H9 (cell line): ENCODE measurements around the gene SNHG17. TPM values are rescaled to one million over a fixed set of nuclear protein-coding genes. Genes with fewer than 3 reads are reported as not detected.

Experiments
- DNase-seq: peaks from one replicate; pipeline ENCODE4 v3.0.0-alpha.2; 2017
- H2AFZ ChIP-seq: one replicate; pipeline ENCODE4 v1.6.1; 2013; ENCODE audit warnings: mild to moderate bottlenecking, low read length, control low read depth, moderate library complexity
- H2AK5ac ChIP-seq: 2 replicates; pipeline ENCODE4 v1.6.1; 2013; ENCODE audit warnings: low read length, control low read depth, mixed read lengths; ENCODE audit not compliant: insufficient read length
- H2BK120ac ChIP-seq: one replicate; pipeline ENCODE4 v1.6.1; 2013; ENCODE audit warnings: low read depth, mild to moderate bottlenecking, low read length, control low read depth, inconsistent platforms; ENCODE audit not compliant: poor library complexity, severe bottlenecking
- H2BK12ac ChIP-seq: 2 replicates; pipeline ENCODE4 v1.6.1; 2013; ENCODE audit warnings: low read length, control low read depth, mixed read lengths, low read depth; ENCODE audit not compliant: insufficient read length
- H2BK15ac ChIP-seq: 2 replicates; pipeline ENCODE4 v1.6.1; 2013; ENCODE audit warnings: low read depth, low read length, control low read depth
- H2BK20ac ChIP-seq: one replicate; pipeline ENCODE4 v1.6.1; 2013; ENCODE audit warnings: low read depth, mild to moderate bottlenecking, low read length, control low read depth, inconsistent platforms; ENCODE audit not compliant: poor library complexity, severe bottlenecking
- H2BK5ac ChIP-seq: 2 replicates; pipeline ENCODE4 v1.6.1; 2013; ENCODE audit warnings: low read length, control low read depth, mixed read lengths; ENCODE audit not compliant: insufficient read length
- H3K14ac ChIP-seq: 2 replicates; pipeline ENCODE4 v1.6.1; 2013; ENCODE audit warnings: low read length, control low read depth; ENCODE audit not compliant: insufficient read depth
- H3K18ac ChIP-seq: 2 replicates; pipeline ENCODE4 v1.6.1; 2013; ENCODE audit warnings: low read depth, mild to moderate bottlenecking, mixed read lengths, low read length, control low read depth; ENCODE audit not compliant: insufficient read length
- H3K23ac ChIP-seq: 2 replicates; pipeline ENCODE4 v1.6.1; 2013; ENCODE audit warnings: low read length, control low read depth, mixed read lengths, low read depth; ENCODE audit not compliant: insufficient read length
- H3K23me2 ChIP-seq: 2 replicates; pipeline ENCODE4 v1.6.1; 2013; ENCODE audit warnings: low read depth, mild to moderate bottlenecking, mixed read lengths, low read length, control low read depth; ENCODE audit not compliant: insufficient read length, poor library complexity, severe bottlenecking
- H3K27ac ChIP-seq: 2 replicates; pipeline ENCODE4 v1.5.1; 2013; ENCODE audit warnings: low read length, control low read depth, mixed read lengths, low read depth; ENCODE audit not compliant: insufficient read length
- H3K27me3 ChIP-seq: 2 replicates; pipeline ENCODE4 v1.6.1; 2013; ENCODE audit warnings: low read length, control low read depth, inconsistent platforms; ENCODE audit not compliant: insufficient read depth
- H3K4ac ChIP-seq: 2 replicates; pipeline ENCODE4 v1.6.1; 2013; ENCODE audit warnings: low read depth, mild to moderate bottlenecking, control low read depth, inconsistent platforms, low read length, moderate library complexity
- H3K4me1 ChIP-seq: 2 replicates; pipeline ENCODE4 v1.6.1; 2013; ENCODE audit warnings: low read length, control low read depth, inconsistent platforms; ENCODE audit not compliant: insufficient read depth
- H3K4me2 ChIP-seq: 2 replicates; pipeline ENCODE4 v1.6.1; 2013; ENCODE audit warnings: low read length, control low read depth, mixed read lengths; ENCODE audit not compliant: insufficient read length, insufficient read depth
- H3K56ac ChIP-seq: 2 replicates; pipeline ENCODE4 v1.6.1; 2013; ENCODE audit warnings: low read depth, mild to moderate bottlenecking, mixed read lengths, low read length, control low read depth; ENCODE audit not compliant: insufficient read length
- H3K79me1 ChIP-seq: 2 replicates; pipeline ENCODE4 v1.6.1; 2013; ENCODE audit warnings: low read depth, mild to moderate bottlenecking, moderate library complexity, low read length, control low read depth, inconsistent platforms; ENCODE audit not compliant: insufficient read depth, poor library complexity, severe bottlenecking
- H3K79me2 ChIP-seq: 2 replicates; pipeline ENCODE4 v1.6.1; 2013; ENCODE audit warnings: low read length, control low read depth, inconsistent platforms; ENCODE audit not compliant: insufficient read depth
- H3K9ac ChIP-seq: 2 replicates; pipeline ENCODE4 v1.6.1; 2013; ENCODE audit warnings: low read length, control low read depth, mixed read lengths; ENCODE audit not compliant: insufficient read length; ENCODE audit errors: extremely low read depth
- H3K9me3 ChIP-seq: one replicate; pipeline ENCODE4 v1.6.1; 2013; ENCODE audit warnings: low read depth, low read length, inconsistent platforms; ENCODE audit not compliant: control insufficient read depth
- H3T11ph ChIP-seq: one replicate; pipeline ENCODE4 v1.6.1; 2013; ENCODE audit warnings: mild to moderate bottlenecking, low read length, control low read depth, inconsistent platforms
- H4K20me1 ChIP-seq: one replicate; pipeline ENCODE4 v1.6.1; 2013; ENCODE audit not compliant: control insufficient read depth, insufficient read length, insufficient read depth
- H4K5ac ChIP-seq: 2 replicates; pipeline ENCODE4 v1.6.1; 2013; ENCODE audit warnings: low read depth, mild to moderate bottlenecking, mixed read lengths, low read length, control low read depth; ENCODE audit not compliant: insufficient read length
- H4K8ac ChIP-seq: replicated peaks from 2 replicates; pipeline ENCODE4 v1.6.1; 2013; ENCODE audit warnings: low read length, control low read depth, mixed read lengths, low read depth; ENCODE audit not compliant: insufficient read length
- H4K91ac ChIP-seq: 2 replicates; pipeline ENCODE4 v1.6.1; 2013; ENCODE audit warnings: low read depth, mild to moderate bottlenecking, moderate library complexity, mixed read lengths, low read length, control low read depth; ENCODE audit not compliant: insufficient read length
- H3K27ac Mint-ChIP-seq, 3 experiments: 2 replicates in 2 of 3; 3 replicates in 1 of 3; pipeline ENCODE4 v1.8.0; 2020 to 2021; ENCODE audit warnings: mixed read lengths in 3 of 3, mild to moderate bottlenecking in 1 of 3, moderate library complexity in 1 of 3
- H3K27me3 Mint-ChIP-seq: 2 replicates; pipeline ENCODE4 v1.8.0; 2021; ENCODE audit warnings: low read depth, mild to moderate bottlenecking, moderate library complexity, mixed read lengths
- H3K36me3 Mint-ChIP-seq, 3 experiments: 2 replicates in 2 of 3; 3 replicates in 1 of 3; pipeline ENCODE4 v1.8.0; 2020 to 2021; ENCODE audit warnings: low read depth in 3 of 3, mixed read lengths in 3 of 3; ENCODE audit not compliant: insufficient read depth in 1 of 3
- H3K4me1 Mint-ChIP-seq, 2 experiments: 2 replicates each; pipeline ENCODE4 v1.8.0; 2020; ENCODE audit warnings: mixed read lengths in 2 of 2
- H3K4me3 Mint-ChIP-seq, 2 experiments: 2 replicates in 1 of 2; 3 replicates in 1 of 2; pipeline ENCODE4 v1.8.0; 2020 to 2021; ENCODE audit warnings: mild to moderate bottlenecking in 2 of 2, mixed read lengths in 2 of 2, moderate library complexity in 1 of 2
- H3K9me3 Mint-ChIP-seq, 2 experiments: 2 replicates in 1 of 2; 3 replicates in 1 of 2; pipeline ENCODE4 v1.8.0; 2020; ENCODE audit warnings: mild to moderate bottlenecking in 2 of 2, mixed read lengths in 2 of 2, moderate library complexity in 1 of 2
- WGBS: extraction: QIAGEN DNeasy Blood & Tissue Kit; methylation state at CpG from one replicate; pipeline ENCODE4 v1.1.7; 2013; ENCODE audit warnings: missing lambda C conversion rate, low lambda C conversion rate, mixed read lengths; ENCODE audit not compliant: insufficient read length; ENCODE audit errors: extremely low coverage; 5-methylcytosine and 5-hydroxymethylcytosine counted together
- total RNA-seq: library from RNA; stranded (reverse); gene quantifications from 2 replicates; pipeline ENCODE4 v1.2.1, GENCODE V29; 2021
- TF ChIP-seq, protein P1 (sequence below): fragments of 200-600 bp; sonication (generic); conservative IDR thresholded peaks from 3 replicates; pipeline ENCODE4 v1.8.0; 2021; ENCODE audit warnings: antibody characterized with exemption, mild to moderate bottlenecking

SNHG17 gene
- total RNA-seq, 1 experiment from 2014 or later, result 70.1 TPM

DNA sequence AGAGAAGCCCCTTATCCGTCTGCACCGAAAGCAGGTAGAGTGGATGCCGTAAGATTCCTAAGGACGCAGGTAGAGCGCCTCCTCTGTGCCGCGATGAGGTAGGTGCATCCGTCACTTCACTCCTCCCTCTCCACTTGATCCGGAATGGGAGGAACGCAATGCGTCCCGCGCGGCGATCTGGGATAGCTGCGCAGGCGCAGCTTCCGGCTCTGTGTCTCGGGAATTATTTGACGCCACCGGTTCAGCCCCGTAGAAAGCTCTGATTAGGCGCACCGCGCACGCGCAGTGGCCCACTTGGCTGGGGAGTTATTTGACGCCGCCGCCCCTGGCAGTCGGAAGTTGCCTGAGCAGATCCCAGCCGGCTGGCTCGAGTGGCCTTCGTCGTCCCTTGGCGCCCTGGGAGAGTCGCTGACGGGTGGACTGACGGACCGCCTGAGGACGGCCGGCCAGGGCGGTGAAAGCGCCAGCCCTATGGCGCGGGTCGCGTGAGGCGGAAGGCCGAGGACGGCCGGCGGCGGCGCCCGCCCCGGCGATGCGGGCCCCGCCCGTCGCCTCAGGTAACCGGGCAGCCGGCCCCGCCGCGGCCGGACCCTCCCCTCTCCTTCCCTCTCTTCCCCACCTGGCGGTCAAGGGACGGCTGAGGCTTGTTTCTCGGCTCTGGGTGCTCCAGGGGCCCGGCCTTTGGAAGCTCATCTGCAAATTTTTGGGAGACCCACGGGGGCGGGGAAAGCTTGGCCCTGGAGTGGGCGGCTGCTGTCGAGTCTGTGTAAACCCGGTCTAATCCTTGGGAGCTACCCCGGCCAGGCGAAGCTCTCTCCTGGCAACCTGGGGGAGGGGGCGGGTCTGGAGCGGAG, 37.6 kb upstream of the SNHG17 start, which contains the start of gene RALGAPB:
Gene RALGAPB (plus strand): TSS at position 331 of the 854 bp plus-strand sequence. CDS start 15,590 bp downstream, outside the sequence.
- H3K4me3 Mint-ChIP-seq, result peak within 1 kb of the TSS; percentile 93 to 95
- WGBS, result no CpG with 5 or more reads among the region's 81 CpGs

More for the DNA sequence above, 37.6 kb upstream of the SNHG17 start, which contains the start of gene RALGAPB:
- no peak within 1 kb of the TSS for H2BK15ac ChIP-seq
- H3T11ph ChIP-seq, result no peak within 1 kb of the TSS
- DNase-seq, result peak; percentile 99
- peak within 1 kb of the TSS; percentile 74 for H3K9ac ChIP-seq
- TF ChIP-seq, protein P1, sequence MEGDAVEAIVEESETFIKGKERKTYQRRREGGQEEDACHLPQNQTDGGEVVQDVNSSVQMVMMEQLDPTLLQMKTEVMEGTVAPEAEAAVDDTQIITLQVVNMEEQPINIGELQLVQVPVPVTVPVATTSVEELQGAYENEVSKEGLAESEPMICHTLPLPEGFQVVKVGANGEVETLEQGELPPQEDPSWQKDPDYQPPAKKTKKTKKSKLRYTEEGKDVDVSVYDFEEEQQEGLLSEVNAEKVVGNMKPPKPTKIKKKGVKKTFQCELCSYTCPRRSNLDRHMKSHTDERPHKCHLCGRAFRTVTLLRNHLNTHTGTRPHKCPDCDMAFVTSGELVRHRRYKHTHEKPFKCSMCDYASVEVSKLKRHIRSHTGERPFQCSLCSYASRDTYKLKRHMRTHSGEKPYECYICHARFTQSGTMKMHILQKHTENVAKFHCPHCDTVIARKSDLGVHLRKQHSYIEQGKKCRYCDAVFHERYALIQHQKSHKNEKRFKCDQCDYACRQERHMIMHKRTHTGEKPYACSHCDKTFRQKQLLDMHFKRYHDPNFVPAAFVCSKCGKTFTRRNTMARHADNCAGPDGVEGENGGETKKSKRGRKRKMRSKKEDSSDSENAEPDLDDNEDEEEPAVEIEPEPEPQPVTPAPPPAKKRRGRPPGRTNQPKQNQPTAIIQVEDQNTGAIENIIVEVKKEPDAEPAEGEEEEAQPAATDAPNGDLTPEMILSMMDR, result peak; percentile 59
- H3K23me2 ChIP-seq, result peaks cover 6% of the 10 kb centered on the region
- H3K79me2 ChIP-seq, result peaks cover 22% of the 10 kb centered on the region; the same call in 1 of the 2 replicates
- H3K23ac ChIP-seq, result no peak within 1 kb of the TSS
- no peaks in the 10 kb centered on the region for H3K9me3 Mint-ChIP-seq
- no peak within 1 kb of the TSS for H2BK5ac ChIP-seq
- no peak within 1 kb of the TSS for H4K91ac ChIP-seq
- peaks cover 13% of the 10 kb centered on the region for H3K79me1 ChIP-seq
- H3K4me1 Mint-ChIP-seq, result peaks cover 19 to 21% of the 10 kb centered on the region in 2 experiments
- no peaks in the 10 kb centered on the region for H4K20me1 ChIP-seq
- H2BK12ac ChIP-seq, result no peak within 1 kb of the TSS
- no peaks in the 10 kb centered on the region for H3K9me3 ChIP-seq
- no peak within 1 kb of the TSS for H3K18ac ChIP-seq
- no peak within 1 kb of the TSS for H3K27ac ChIP-seq
- H2BK20ac ChIP-seq, result no peak within 1 kb of the TSS
- peaks cover 0 to 9% (median 0%) of the 10 kb centered on the region in 3 experiments; a peak in 2 of 7 replicates for H3K36me3 Mint-ChIP-seq
- no peak within 1 kb of the TSS for H3K4ac ChIP-seq
- peak within 1 kb of the TSS; percentile 77; the same call in 1 of the 2 replicates for H3K14ac ChIP-seq
- no peaks in the 10 kb centered on the region for H3K27me3 ChIP-seq
- H4K5ac ChIP-seq, result no peak within 1 kb of the TSS
- no peak within 1 kb of the TSS for H2BK120ac ChIP-seq
- H3K4me1 ChIP-seq, result no peaks in the 10 kb centered on the region
- peaks cover 3% of the 10 kb centered on the region; the same call in 1 of the 2 replicates for H3K27me3 Mint-ChIP-seq
- H3K4me2 ChIP-seq, result peak within 1 kb of the TSS; percentile 65
- no peak within 1 kb of the TSS for H3K56ac ChIP-seq
- H4K8ac ChIP-seq, result no peak within 1 kb of the TSS
- H2AFZ ChIP-seq, result no peak within 1 kb of the TSS
- H2AK5ac ChIP-seq, result no peak within 1 kb of the TSS
- H3K27ac Mint-ChIP-seq, result peak within 1 kb of the TSS; percentile 78 to 98 (median 94)
